SK-N-SH (cell line): ENCODE results near the gene SPG21.

Experiments
- CTCF ChIP-seq: fragments of 200-600 bp; sonication (generic); IDR thresholded peaks from 2 replicates; pipeline ENCODE4 v1.6.1; 2017; ENCODE audit warnings: antibody characterized with exemption, mild to moderate bottlenecking, moderate library complexity
- FOXM1 ChIP-seq: IDR thresholded peaks from 2 replicates; pipeline ENCODE4 v1.4.0; 2012; ENCODE audit warnings: low read depth, mild to moderate bottlenecking
- GATA2 ChIP-seq: sonication (generic); formaldehyde crosslinking; IDR thresholded peaks from 2 replicates; pipeline ENCODE4 v1.5.0; 2020; ENCODE audit warnings: mild to moderate bottlenecking, missing genetic modification reagents

- no peak for TF ChIP-seq CTCF
- TF ChIP-seq GATA2 (CRISPR knock-in tag), result no peak
- TF ChIP-seq FOXM1, result no peak
These were observed 4.2 kb downstream of the SPG21 start for GRCh38 chr15:64985366-64986033.
